GM19395 (cell line): ENCODE results near the gene KRTAP10-10.
"Not testable (repeated sequence)": the region's sequence is repeated elsewhere in the genome, so short reads cannot be mapped to it uniquely, and the experiment has no call there.

Experiments
- ATAC-seq: cut with Tn5 transposase; IDR thresholded peaks from one replicate; pipeline ENCODE4 v1.9.1; 2021; ENCODE audit warnings: mild to moderate bottlenecking, moderate library complexity; ENCODE audit not compliant: unreplicated experiment

KRTAP10-10 gene

GRCh38 chr21:44637018-44637850 is at the start of gene KRTAP10-10:
Gene KRTAP10-10 (plus strand): TSS chr21:44637356. CDS start chr21:44637418, 62 bp downstream.
- no peak for ATAC-seq

DNA sequence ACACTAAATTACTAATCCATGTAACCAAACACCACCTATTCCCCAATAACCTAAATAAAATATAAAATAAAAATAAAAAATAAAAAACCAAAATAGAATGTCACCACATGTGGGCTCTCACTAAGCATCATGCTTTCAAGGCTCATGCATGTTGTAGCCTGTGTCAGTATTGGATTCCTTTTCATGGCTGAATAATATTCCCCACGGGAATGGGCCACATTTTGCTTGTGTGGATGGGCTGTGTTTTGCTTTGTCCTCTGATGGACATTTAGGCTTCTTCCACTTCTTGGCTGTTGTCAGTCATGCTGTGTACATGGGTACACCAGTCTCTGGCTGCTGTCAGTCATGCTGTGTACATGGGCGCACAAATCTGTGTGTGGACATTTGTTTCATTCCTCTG is 48.1 kb upstream of the KRTAP10-10 start:
- no peak for ATAC-seq

GRCh38 chr21:44589586-44590305 is 47.4 kb upstream of the KRTAP10-10 start:
- no peak for ATAC-seq

GRCh38 chr21:44590311-44590721 is 46.8 kb upstream of the KRTAP10-10 start:
- ATAC-seq = no peak

DNA sequence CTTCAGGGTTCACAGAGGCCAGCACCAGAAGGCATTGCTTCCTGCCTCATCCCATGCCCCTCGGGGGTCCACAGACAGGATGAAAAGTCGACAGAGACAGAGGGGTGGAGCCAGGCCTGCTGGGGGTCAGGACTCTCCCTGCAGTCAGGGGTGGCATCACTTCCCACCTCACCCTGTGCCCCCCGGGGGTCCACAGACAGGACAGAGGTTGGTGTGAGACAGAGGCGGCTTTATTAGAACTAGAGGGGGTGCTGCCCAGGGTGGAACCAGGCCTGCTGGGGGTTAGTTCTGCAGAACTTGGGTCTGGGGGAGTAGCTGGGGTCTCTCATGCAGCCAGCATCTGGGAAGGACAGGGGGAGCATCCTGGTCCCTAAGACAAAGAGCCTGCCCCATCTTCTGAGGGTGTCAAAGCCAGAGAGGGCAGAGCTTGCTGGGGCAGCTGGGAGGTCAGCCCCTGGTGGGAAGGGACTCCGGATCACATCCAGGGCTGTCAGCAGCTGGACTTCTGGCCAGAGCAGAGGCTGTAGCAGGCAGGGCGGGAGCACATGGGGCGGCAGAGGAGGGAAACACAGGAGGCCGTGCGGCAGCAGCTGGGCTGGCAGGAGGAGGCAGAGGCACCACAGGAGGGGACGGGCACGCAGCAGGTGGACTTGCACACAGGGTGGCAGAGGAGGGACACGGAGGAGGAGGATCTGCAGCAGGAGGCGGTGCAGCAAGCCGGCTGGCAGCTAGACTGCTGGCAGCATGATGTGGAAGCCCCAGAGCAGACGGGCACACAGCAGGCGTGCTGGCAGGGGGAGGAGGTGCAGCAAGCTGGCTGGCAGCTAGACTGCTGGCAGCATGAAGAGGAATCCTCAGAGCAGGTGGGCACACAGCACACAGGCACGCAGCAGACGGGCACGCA is 46.0 kb upstream of the KRTAP10-10 start:
- ATAC-seq = not testable (repeated sequence)

- not testable (repeated sequence) for ATAC-seq
Observed at GRCh38 chr21:44591801-44592130, 45.4 kb upstream of the KRTAP10-10 start.

GRCh38 chr21:44592446-44593311 is 44.5 kb upstream of the KRTAP10-10 start, which contains the start of gene KRTAP10-6:
Gene KRTAP10-6 (minus strand): TSS chr21:44592505. CDS start chr21:44592484, 21 bp downstream.
- no peak for ATAC-seq

- no peak for ATAC-seq
Observed at GRCh38 chr21:44593598-44594405, 43.4 kb upstream of the KRTAP10-10 start.

- ATAC-seq = no peak
Observed at GRCh38 chr21:44594406-44594916, 42.7 kb upstream of the KRTAP10-10 start.

GRCh38 chr21:44595524-44595923 is 41.6 kb upstream of the KRTAP10-10 start:
- ATAC-seq = no peak

DNA sequence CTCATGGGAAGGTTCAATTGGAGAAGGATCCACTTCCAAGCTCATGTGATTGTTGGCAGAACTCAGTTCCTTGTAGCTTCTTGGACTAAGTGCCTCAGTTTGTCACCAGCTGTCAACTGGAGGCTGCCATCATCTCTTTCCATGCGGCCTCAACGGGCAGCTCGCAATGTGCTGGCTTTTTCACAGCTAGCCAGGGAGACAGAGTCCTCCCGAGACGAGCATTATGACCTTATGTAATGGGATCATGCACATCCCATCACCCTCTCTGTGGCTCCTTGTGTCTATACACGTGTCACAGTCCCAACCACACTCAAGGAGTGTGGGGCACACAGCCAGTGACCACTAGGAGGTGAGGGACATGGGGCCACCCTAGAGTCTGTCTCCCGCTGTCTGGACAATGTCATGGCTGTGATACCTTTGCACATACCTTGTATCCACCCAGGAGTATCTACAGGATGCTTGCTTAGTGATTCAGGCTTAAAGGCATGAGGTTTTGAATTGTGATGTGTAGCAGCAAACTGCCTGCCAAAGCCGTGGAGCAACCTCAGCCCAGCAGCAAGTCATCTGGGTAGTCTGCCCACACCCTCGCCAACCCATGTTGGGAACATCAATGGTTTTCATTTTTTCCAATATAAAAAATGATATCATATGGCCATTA is 41.0 kb upstream of the KRTAP10-10 start:
- no peak for ATAC-seq

GRCh38 chr21:44598061-44598460 is 39.1 kb upstream of the KRTAP10-10 start:
- ATAC-seq = no peak

GRCh38 chr21:44599264-44600029 is 37.7 kb upstream of the KRTAP10-10 start:
- no peak for ATAC-seq

GRCh38 chr21:44600118-44600978 is 36.8 kb upstream of the KRTAP10-10 start, which contains the start of gene KRTAP10-7:
Gene KRTAP10-7 (plus strand): TSS chr21:44600597. CDS start chr21:44600622, 25 bp downstream.
- not testable (repeated sequence) for ATAC-seq

- ATAC-seq = not testable (repeated sequence)
Observed at GRCh38 chr21:44601091-44601490, 36.1 kb upstream of the KRTAP10-10 start.

DNA sequence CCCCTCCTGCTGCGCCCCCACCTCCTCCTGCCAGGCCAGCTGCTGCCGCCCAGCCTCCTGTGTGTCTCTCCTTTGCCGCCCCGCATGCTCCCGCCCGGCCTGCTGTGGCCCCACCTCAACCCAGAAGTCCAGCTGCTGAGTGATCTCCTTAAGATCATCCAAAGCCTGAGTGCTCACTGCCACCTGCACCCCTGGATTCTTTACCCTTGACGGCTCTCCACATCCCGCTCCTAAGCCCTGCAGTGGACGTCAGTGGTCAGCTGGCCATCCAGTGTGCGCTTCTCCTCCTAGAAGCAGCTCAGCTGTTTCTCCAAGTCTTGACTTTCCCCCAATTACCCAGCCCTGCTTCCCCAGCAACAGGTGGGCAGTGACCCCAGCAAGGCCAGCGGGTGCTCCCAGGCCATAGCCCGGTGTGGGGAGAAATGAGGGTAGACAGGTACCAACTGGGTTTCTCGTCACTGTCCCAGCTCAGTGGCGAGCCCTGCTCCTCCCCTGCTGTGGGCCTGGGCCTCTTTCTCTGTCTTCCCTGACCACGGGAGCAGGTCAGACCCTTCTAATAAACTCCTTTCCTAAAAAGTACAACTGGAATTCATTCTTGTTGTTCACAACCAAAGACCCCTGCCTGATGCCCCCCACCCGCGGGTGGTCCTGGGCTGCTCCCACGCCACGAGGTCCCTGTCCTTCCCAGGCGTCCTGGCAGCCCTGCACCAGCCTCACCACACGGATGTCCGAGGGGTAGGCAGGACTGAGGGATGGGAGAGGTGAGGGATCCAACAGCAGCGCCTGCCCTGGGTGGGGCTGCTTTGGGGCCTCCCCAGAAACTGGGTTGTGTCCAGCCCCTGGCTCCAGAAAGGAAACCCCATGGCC is 35.3 kb upstream of the KRTAP10-10 start:
- no peak for ATAC-seq
